ENCODE results near the gene PROK1. TPM values are rescaled to one million over a fixed set of nuclear protein-coding genes. Genes with fewer than 3 reads are reported as not detected.

PROK1 gene
- total RNA-seq, 1 donor from 2014 or later = not detected

DNA sequence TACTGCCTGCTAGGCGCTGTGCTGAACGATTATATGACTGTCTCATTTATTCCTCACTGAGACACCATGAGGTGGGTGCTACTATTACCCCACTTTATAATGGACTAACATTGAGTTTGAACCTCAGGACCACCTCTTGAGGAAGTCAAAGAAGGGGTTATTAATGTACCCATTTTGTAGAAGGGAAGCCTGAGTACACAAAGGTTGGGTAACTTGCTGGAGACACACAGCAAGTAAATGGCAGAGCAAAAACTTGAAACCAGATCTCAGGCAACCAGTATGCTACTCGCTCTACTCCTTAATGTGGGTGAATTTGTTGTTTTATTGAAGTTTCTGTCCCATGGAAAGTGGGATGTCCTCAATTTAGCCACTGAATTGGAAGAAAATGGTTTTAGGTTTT is 37.9 kb downstream of the PROK1 start:
- H3K27me3 ChIP-seq (ENCODE audit: insufficient read depth, low read length) = peaks cover 4% of the 10 kb centered on the region
- H3K4me1 Mint-ChIP-seq (ENCODE audit: low read depth, unreplicated experiment) = no peaks in the 10 kb centered on the region
- no peak overlapping the region for H3K27ac ChIP-seq (ENCODE audit: low read depth, low read length)
- no peak overlapping the region for H3K9ac ChIP-seq (ENCODE audit: low read length)
- peaks cover 57% of the 10 kb centered on the region for H3K27me3 Mint-ChIP-seq (ENCODE audit: low read depth, unreplicated experiment)
- no peak for FAIRE-seq
- H3K4me3 ChIP-seq (ENCODE audit: insufficient read depth, low read depth, low read length) = no peak overlapping the region
- H3K27ac Mint-ChIP-seq (ENCODE audit: unreplicated experiment) = no peak overlapping the region
- peaks cover 2% of the 10 kb centered on the region for H3K36me3 Mint-ChIP-seq (ENCODE audit: low read depth, unreplicated experiment)
- no peaks in the 10 kb centered on the region for H3K4me1 ChIP-seq (ENCODE audit: insufficient read depth, low read length)
- H3K9me3 ChIP-seq (ENCODE audit: insufficient read depth, low read depth, low read length) = no peaks in the 10 kb centered on the region
- DNase-seq (ENCODE audit: low read depth) = no peak
- no peak overlapping the region for H3K4me3 Mint-ChIP-seq (ENCODE audit: unreplicated experiment)
- no peak for TF ChIP-seq EZH2 (IDR thresholded peaks at IDR 0.05; ENCODE audit: insufficient read depth, low read length)
- TF ChIP-seq, protein P1, sequence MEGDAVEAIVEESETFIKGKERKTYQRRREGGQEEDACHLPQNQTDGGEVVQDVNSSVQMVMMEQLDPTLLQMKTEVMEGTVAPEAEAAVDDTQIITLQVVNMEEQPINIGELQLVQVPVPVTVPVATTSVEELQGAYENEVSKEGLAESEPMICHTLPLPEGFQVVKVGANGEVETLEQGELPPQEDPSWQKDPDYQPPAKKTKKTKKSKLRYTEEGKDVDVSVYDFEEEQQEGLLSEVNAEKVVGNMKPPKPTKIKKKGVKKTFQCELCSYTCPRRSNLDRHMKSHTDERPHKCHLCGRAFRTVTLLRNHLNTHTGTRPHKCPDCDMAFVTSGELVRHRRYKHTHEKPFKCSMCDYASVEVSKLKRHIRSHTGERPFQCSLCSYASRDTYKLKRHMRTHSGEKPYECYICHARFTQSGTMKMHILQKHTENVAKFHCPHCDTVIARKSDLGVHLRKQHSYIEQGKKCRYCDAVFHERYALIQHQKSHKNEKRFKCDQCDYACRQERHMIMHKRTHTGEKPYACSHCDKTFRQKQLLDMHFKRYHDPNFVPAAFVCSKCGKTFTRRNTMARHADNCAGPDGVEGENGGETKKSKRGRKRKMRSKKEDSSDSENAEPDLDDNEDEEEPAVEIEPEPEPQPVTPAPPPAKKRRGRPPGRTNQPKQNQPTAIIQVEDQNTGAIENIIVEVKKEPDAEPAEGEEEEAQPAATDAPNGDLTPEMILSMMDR (IDR thresholded peaks at IDR 0.05; ENCODE audit: insufficient read depth, low read depth, low read length) = no peak
- H3K4me2 ChIP-seq (ENCODE audit: low read length) = no peak overlapping the region
- no peaks in the 10 kb centered on the region for H3K9me3 Mint-ChIP-seq (ENCODE audit: unreplicated experiment)
- H4K20me1 ChIP-seq (ENCODE audit: insufficient read depth, low read length) = no peaks in the 10 kb centered on the region
- H2AFZ ChIP-seq (ENCODE audit: low read depth, low read length) = no peak overlapping the region
- no peaks in the 10 kb centered on the region for H3K36me3 ChIP-seq (ENCODE audit: insufficient read depth, low read length)
- no peaks in the 10 kb centered on the region for H3K79me2 ChIP-seq (ENCODE audit: insufficient read depth, low read length)

DNA sequence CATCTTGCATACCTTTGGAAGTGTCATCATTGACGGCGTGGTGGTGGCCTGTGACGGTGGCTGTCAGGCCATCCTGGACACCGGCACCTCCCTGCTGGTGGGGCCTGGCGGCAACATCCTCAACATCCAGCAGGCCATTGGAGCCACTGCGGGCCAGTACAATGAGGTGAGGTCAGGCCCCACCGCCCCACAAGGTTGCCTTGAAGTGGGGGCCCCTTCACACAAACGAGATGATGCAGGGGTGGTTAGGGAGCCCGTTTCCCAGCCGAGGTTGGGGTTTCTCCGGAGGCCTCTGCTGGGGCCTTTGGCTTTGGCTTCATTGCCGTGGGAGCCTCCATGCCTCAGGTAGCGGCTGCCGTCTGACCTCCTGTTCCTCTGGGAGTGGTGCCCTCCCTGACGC is 38.5 kb downstream of the PROK1 start:
- no peak for DNase-seq (ENCODE audit: low read depth)
- Mint-ChIP-seq H3K27me3 (ENCODE audit: low read depth, unreplicated experiment) (peaks cover 54% of the 10 kb centered on the region), H3K36me3 (ENCODE audit: low read depth, unreplicated experiment) (peaks cover 2% of the 10 kb centered on the region), H3K4me3 (ENCODE audit: unreplicated experiment) (no peak overlapping the region), H3K9me3 (ENCODE audit: unreplicated experiment) (no peaks in the 10 kb centered on the region), H3K27ac (ENCODE audit: unreplicated experiment) (no peak overlapping the region), H3K4me1 (ENCODE audit: low read depth, unreplicated experiment) (no peaks in the 10 kb centered on the region)
- Histone ChIP-seq H3K27me3 (ENCODE audit: insufficient read depth, low read length) (peaks cover 4% of the 10 kb centered on the region), H3K4me1 (ENCODE audit: insufficient read depth, low read length) (no peaks in the 10 kb centered on the region), H3K4me2 (ENCODE audit: low read length) (no peak overlapping the region), H3K9ac (ENCODE audit: low read length) (no peak overlapping the region), H3K9me3 (ENCODE audit: insufficient read depth, low read depth, low read length) (no peaks in the 10 kb centered on the region), H2AFZ (ENCODE audit: low read depth, low read length) (no peak overlapping the region), H3K79me2 (ENCODE audit: insufficient read depth, low read length) (no peaks in the 10 kb centered on the region), H3K27ac (ENCODE audit: low read depth, low read length) (no peak overlapping the region), H3K4me3 (ENCODE audit: insufficient read depth, low read depth, low read length) (no peak overlapping the region), H4K20me1 (ENCODE audit: insufficient read depth, low read length) (no peaks in the 10 kb centered on the region), H3K36me3 (ENCODE audit: insufficient read depth, low read length) (no peaks in the 10 kb centered on the region)
- TF ChIP-seq EZH2 (IDR thresholded peaks at IDR 0.05; ENCODE audit: insufficient read depth, low read length) = no peak
- TF ChIP-seq, protein P1 (IDR thresholded peaks at IDR 0.05; ENCODE audit: insufficient read depth, low read depth, low read length) = no peak
- no peak for FAIRE-seq

DNA sequence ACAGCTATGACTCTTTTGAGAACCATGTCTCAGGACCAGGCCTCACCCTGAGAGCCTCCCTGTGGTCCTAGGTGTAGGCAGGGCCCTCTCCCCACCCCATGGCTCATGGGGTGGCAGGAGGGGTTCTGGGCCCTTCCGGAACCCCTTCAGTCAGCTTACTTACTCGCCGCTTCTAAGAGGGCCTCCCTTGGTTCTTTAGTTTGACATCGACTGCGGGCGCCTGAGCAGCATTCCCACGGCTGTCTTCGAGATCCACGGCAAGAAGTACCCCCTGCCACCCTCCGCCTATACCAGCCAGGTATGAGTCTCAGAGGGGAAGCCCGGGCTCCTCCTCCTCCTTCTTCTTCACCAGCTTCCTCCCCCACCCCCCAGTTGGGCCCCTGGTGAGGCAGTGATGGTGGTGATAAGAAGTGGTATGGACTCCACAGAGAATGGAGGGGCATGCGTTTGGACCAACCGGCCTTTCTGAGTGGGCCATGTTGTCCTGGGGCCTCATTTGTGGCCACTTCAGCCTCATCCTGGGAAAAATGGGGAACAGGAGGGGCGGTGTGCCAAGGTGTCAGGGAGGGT is 39.1 kb downstream of the PROK1 start:
- no peaks in the 10 kb centered on the region for H3K9me3 Mint-ChIP-seq (ENCODE audit: unreplicated experiment)
- Histone ChIP-seq H3K4me2 (ENCODE audit: low read length) (no peak overlapping the region), H3K4me1 (ENCODE audit: insufficient read depth, low read length) (no peaks in the 10 kb centered on the region), H3K9ac (ENCODE audit: low read length) (no peak overlapping the region), H3K27ac (ENCODE audit: low read depth, low read length) (no peak overlapping the region), H3K27me3 (ENCODE audit: insufficient read depth, low read length) (peaks cover 5% of the 10 kb centered on the region), H2AFZ (ENCODE audit: low read depth, low read length) (no peak overlapping the region), H4K20me1 (ENCODE audit: insufficient read depth, low read length) (no peaks in the 10 kb centered on the region), H3K36me3 (ENCODE audit: insufficient read depth, low read length) (no peaks in the 10 kb centered on the region), H3K4me3 (ENCODE audit: insufficient read depth, low read depth, low read length) (no peak overlapping the region), H3K9me3 (ENCODE audit: insufficient read depth, low read depth, low read length) (no peaks in the 10 kb centered on the region), H3K79me2 (ENCODE audit: insufficient read depth, low read length) (no peaks in the 10 kb centered on the region)
- no peak for DNase-seq (ENCODE audit: low read depth)
- no peak overlapping the region for H3K27ac Mint-ChIP-seq (ENCODE audit: unreplicated experiment)
- peaks cover 2% of the 10 kb centered on the region for H3K36me3 Mint-ChIP-seq (ENCODE audit: low read depth, unreplicated experiment)
- no peak for FAIRE-seq
- H3K4me3 Mint-ChIP-seq (ENCODE audit: unreplicated experiment) = no peak overlapping the region
- H3K27me3 Mint-ChIP-seq (ENCODE audit: low read depth, unreplicated experiment) = peaks cover 54% of the 10 kb centered on the region
- TF ChIP-seq, protein P1 (IDR thresholded peaks at IDR 0.05; ENCODE audit: insufficient read depth, low read depth, low read length) = no peak
- TF ChIP-seq EZH2 (IDR thresholded peaks at IDR 0.05; ENCODE audit: insufficient read depth, low read length) = no peak
- no peaks in the 10 kb centered on the region for H3K4me1 Mint-ChIP-seq (ENCODE audit: low read depth, unreplicated experiment)
